Measurements from ENCODE around the gene FNDC5. TPM values are rescaled to one million over a fixed set of nuclear protein-coding genes. Genes with fewer than 3 reads are reported as not detected.

Gene FNDC5
- total RNA-seq, 1 donor from 2014 or later = 743 TPM

- DNase-seq = no peak
- Mint-ChIP-seq H3K4me3 (ENCODE audit: unreplicated experiment) (peak overlapping the region; percentile 95), H3K27me3 (ENCODE audit: unreplicated experiment) (peaks cover 16% of the 10 kb centered on the region), H3K4me1 (ENCODE audit: low read depth, unreplicated experiment) (peaks cover 32% of the 10 kb centered on the region), H3K36me3 (ENCODE audit: unreplicated experiment) (peaks cover 8% of the 10 kb centered on the region), H3K27ac (ENCODE audit: unreplicated experiment) (peak overlapping the region; percentile 98), H3K9me3 (ENCODE audit: unreplicated experiment) (peaks cover 27% of the 10 kb centered on the region)
- TF ChIP-seq CTCF (IDR thresholded peaks at IDR 0.05; ENCODE audit: partially characterized antibody, unreplicated experiment) = no peak
These were observed 1.4 kb upstream of the FNDC5 start for GRCh38 chr1:32872192-32872460.

- Mint-ChIP-seq H3K9me3 (ENCODE audit: unreplicated experiment) (peaks cover 31% of the 10 kb centered on the region), H3K27me3 (ENCODE audit: unreplicated experiment) (peaks cover 16% of the 10 kb centered on the region), H3K4me3 (ENCODE audit: unreplicated experiment) (peak overlapping the region; percentile 95), H3K27ac (ENCODE audit: unreplicated experiment) (peak overlapping the region; percentile 98), H3K36me3 (ENCODE audit: unreplicated experiment) (peaks cover 9% of the 10 kb centered on the region), H3K4me1 (ENCODE audit: low read depth, unreplicated experiment) (peaks cover 35% of the 10 kb centered on the region)
- TF ChIP-seq CTCF (IDR thresholded peaks at IDR 0.05; ENCODE audit: partially characterized antibody, unreplicated experiment) = no peak
- DNase-seq = no peak
These were observed 866 bp upstream of the FNDC5 start for GRCh38 chr1:32871364-32872191.

- peak; percentile 46 for DNase-seq
- peak overlapping the region; percentile 97 for H3K4me3 Mint-ChIP-seq (ENCODE audit: unreplicated experiment)
- peak overlapping the region; percentile 92 for H3K27ac Mint-ChIP-seq (ENCODE audit: unreplicated experiment)
These were observed 643 bp downstream of the FNDC5 start for GRCh38 chr1:32869923-32870614.

GRCh38 chr1:32868806-32869455 lies 1.8 kb downstream of the FNDC5 start:
- peak overlapping the region; percentile 92 for H3K27ac Mint-ChIP-seq (ENCODE audit: unreplicated experiment)
- peaks cover 16% of the 10 kb centered on the region for H3K27me3 Mint-ChIP-seq (ENCODE audit: unreplicated experiment)
- H3K4me1 Mint-ChIP-seq (ENCODE audit: low read depth, unreplicated experiment) = peaks cover 17% of the 10 kb centered on the region
- peak overlapping the region; percentile 97 for H3K4me3 Mint-ChIP-seq (ENCODE audit: unreplicated experiment)
- H3K36me3 Mint-ChIP-seq (ENCODE audit: unreplicated experiment) = peaks cover 14% of the 10 kb centered on the region
- TF ChIP-seq CTCF (IDR thresholded peaks at IDR 0.05; ENCODE audit: partially characterized antibody, unreplicated experiment) = no peak
- H3K9me3 Mint-ChIP-seq (ENCODE audit: unreplicated experiment) = peaks cover 23% of the 10 kb centered on the region
- no peak for DNase-seq

More at GRCh38 chr1:32869923-32870614, 643 bp downstream of the FNDC5 start:
- TF ChIP-seq CTCF (IDR thresholded peaks at IDR 0.05; ENCODE audit: partially characterized antibody, unreplicated experiment) = no peak
- H3K27me3 Mint-ChIP-seq (ENCODE audit: unreplicated experiment) = peaks cover 16% of the 10 kb centered on the region
- H3K9me3 Mint-ChIP-seq (ENCODE audit: unreplicated experiment) = peaks cover 28% of the 10 kb centered on the region
- H3K36me3 Mint-ChIP-seq (ENCODE audit: unreplicated experiment) = peaks cover 14% of the 10 kb centered on the region
- peaks cover 22% of the 10 kb centered on the region for H3K4me1 Mint-ChIP-seq (ENCODE audit: low read depth, unreplicated experiment)

Measured in glutamatergic neuron (in vitro differentiated cells).